ENCODE measurements around the gene CSTPP1.

The CSTPP1 gene

GRCh38 chr11:47021965-47022364 is 85.4 kb downstream of the CSTPP1 start:
- H3K27ac ChIP-seq (ENCODE audit: low read depth, low read length) = no peak overlapping the region
- no peaks in the 10 kb centered on the region for H4K20me1 ChIP-seq (ENCODE audit: control insufficient read depth, insufficient read depth, low read depth, low read length)
- H3K79me2 ChIP-seq (ENCODE audit: control insufficient read depth, low read length) = no peaks in the 10 kb centered on the region
- H3K9me2 ChIP-seq (replicated peaks; ENCODE audit: control insufficient read depth, low read length) = no peaks in the 10 kb centered on the region
- H3K4me1 ChIP-seq (ENCODE audit: control insufficient read depth, low read length) = peaks cover 28% of the 10 kb centered on the region
- TF ChIP-seq CTCF (IDR thresholded peaks at IDR 0.05; ENCODE audit: low read depth, low read length, poor library complexity, severe bottlenecking) = no peak
- TF ChIP-seq EZH2phosphoT487 (IDR thresholded peaks at IDR 0.05; ENCODE audit: borderline replicate concordance, low read length) = no peak
- H3F3A ChIP-seq (ENCODE audit: control insufficient read depth, insufficient read depth) = no peaks in the 10 kb centered on the region
- H3K4me2 ChIP-seq (ENCODE audit: low read length) = no peak overlapping the region
- no peak overlapping the region for H3K4me3 ChIP-seq (ENCODE audit: low read length)
- H3K36me3 ChIP-seq (ENCODE audit: control insufficient read depth, low read length) = no peaks in the 10 kb centered on the region
- no peaks in the 10 kb centered on the region for H3K9me3 ChIP-seq (ENCODE audit: control insufficient read depth, insufficient read depth, low read length)
- no peaks in the 10 kb centered on the region for H3K27me3 ChIP-seq (ENCODE audit: control insufficient read depth, low read length)

GRCh38 chr11:47028195-47029093 is 91.9 kb downstream of the CSTPP1 start:
- H3F3A ChIP-seq (ENCODE audit: control insufficient read depth, insufficient read depth) = no peaks in the 10 kb centered on the region
- H3K4me3 ChIP-seq (ENCODE audit: low read length) = no peak overlapping the region
- H3K27me3 ChIP-seq (ENCODE audit: control insufficient read depth, low read length) = no peaks in the 10 kb centered on the region
- H3K27ac ChIP-seq (ENCODE audit: low read depth, low read length) = no peak overlapping the region
- H3K4me2 ChIP-seq (ENCODE audit: low read length) = no peak overlapping the region
- H3K79me2 ChIP-seq (ENCODE audit: control insufficient read depth, low read length) = no peaks in the 10 kb centered on the region
- no peaks in the 10 kb centered on the region for H3K36me3 ChIP-seq (ENCODE audit: control insufficient read depth, low read length)
- no peaks in the 10 kb centered on the region for H4K20me1 ChIP-seq (ENCODE audit: control insufficient read depth, insufficient read depth, low read depth, low read length)
- peaks cover 9% of the 10 kb centered on the region for H3K4me1 ChIP-seq (ENCODE audit: control insufficient read depth, low read length)
- TF ChIP-seq CTCF (IDR thresholded peaks at IDR 0.05; ENCODE audit: low read depth, low read length, poor library complexity, severe bottlenecking) = no peak
- no peak for TF ChIP-seq EZH2phosphoT487 (IDR thresholded peaks at IDR 0.05; ENCODE audit: borderline replicate concordance, low read length)
- no peaks in the 10 kb centered on the region for H3K9me3 ChIP-seq (ENCODE audit: control insufficient read depth, insufficient read depth, low read length)
- no peaks in the 10 kb centered on the region for H3K9me2 ChIP-seq (replicated peaks; ENCODE audit: control insufficient read depth, low read length)

GRCh38 chr11:47033439-47033838 is 96.9 kb downstream of the CSTPP1 start:
- H3K79me2 ChIP-seq (ENCODE audit: control insufficient read depth, low read length) = no peaks in the 10 kb centered on the region
- H3K4me1 ChIP-seq (ENCODE audit: control insufficient read depth, low read length) = no peaks in the 10 kb centered on the region
- H3K9me3 ChIP-seq (ENCODE audit: control insufficient read depth, insufficient read depth, low read length) = no peaks in the 10 kb centered on the region
- no peaks in the 10 kb centered on the region for H3F3A ChIP-seq (ENCODE audit: control insufficient read depth, insufficient read depth)
- no peak overlapping the region for H3K27ac ChIP-seq (ENCODE audit: low read depth, low read length)
- no peak overlapping the region for H3K4me3 ChIP-seq (ENCODE audit: low read length)
- H3K9me2 ChIP-seq (replicated peaks; ENCODE audit: control insufficient read depth, low read length) = no peaks in the 10 kb centered on the region
- H3K4me2 ChIP-seq (ENCODE audit: low read length) = no peak overlapping the region
- H3K27me3 ChIP-seq (ENCODE audit: control insufficient read depth, low read length) = no peaks in the 10 kb centered on the region
- no peaks in the 10 kb centered on the region for H3K36me3 ChIP-seq (ENCODE audit: control insufficient read depth, low read length)
- H4K20me1 ChIP-seq (ENCODE audit: control insufficient read depth, insufficient read depth, low read depth, low read length) = no peaks in the 10 kb centered on the region
- no peak for TF ChIP-seq CTCF (IDR thresholded peaks at IDR 0.05; ENCODE audit: low read depth, low read length, poor library complexity, severe bottlenecking)

Measured in DOHH2 (cell line).